HepG2 (cell line): ENCODE results near the gene CSDE1. TPM values are rescaled to one million over a fixed set of nuclear protein-coding genes. Genes with fewer than 3 reads are reported as not detected.
A peak's percentile ranks its signal among the peaks of the same experiment; 100 is the strongest.

Experiments used
- ARHGAP35 ChIP-seq: sonication (generic); formaldehyde crosslinking; IDR thresholded peaks from 2 replicates; pipeline ENCODE4 v1.9.0; 2022; ENCODE audit warnings: mild to moderate bottlenecking, inconsistent platforms, moderate library complexity, missing genetic modification reagents, borderline replicate concordance
- ATRX ChIP-seq: sonication (generic); formaldehyde crosslinking; IDR thresholded peaks from 2 replicates; pipeline ENCODE4 v1.4.0; 2020; ENCODE audit warnings: missing genetic modification reagents, borderline replicate concordance
- BCL3 ChIP-seq: sonication (generic); formaldehyde crosslinking; IDR thresholded peaks from 2 replicates; pipeline ENCODE4 v1.5.1; 2020; ENCODE audit warnings: mild to moderate bottlenecking, missing genetic modification reagents, moderate library complexity
- BORCS8-MEF2B ChIP-seq: sonication (generic); formaldehyde crosslinking; IDR thresholded peaks from 2 replicates; pipeline ENCODE4 v1.8.0; 2022; ENCODE audit warnings: mild to moderate bottlenecking, missing genetic modification reagents
- E2F5 ChIP-seq: sonication (generic); formaldehyde crosslinking; conservative IDR thresholded peaks from 2 replicates; pipeline ENCODE4 v1.4.0; 2020; ENCODE audit warnings: missing genetic modification reagents
- FOXK2 ChIP-seq: fragments of 450-650 bp; IDR thresholded peaks from 2 replicates; pipeline ENCODE4 v1.6.1; 2016
- GTF3A ChIP-seq: sonication (generic); formaldehyde crosslinking; conservative IDR thresholded peaks from 2 replicates; pipeline ENCODE4 v1.4.0; 2020; ENCODE audit warnings: mild to moderate bottlenecking, missing genetic modification reagents
- HIVEP1 ChIP-seq: sonication (generic); formaldehyde crosslinking; IDR thresholded peaks from 2 replicates; pipeline ENCODE4 v1.4.0; 2020; ENCODE audit warnings: mild to moderate bottlenecking, missing genetic modification reagents
- HNRNPLL ChIP-seq: fragments of 200-400 bp; formaldehyde crosslinking; IDR thresholded peaks from 2 replicates; pipeline ENCODE4 v1.6.1; 2017; ENCODE audit warnings: mild to moderate bottlenecking, low read depth, low read length; ENCODE audit not compliant: poor library complexity, severe bottlenecking
- JUN ChIP-seq: sonication (generic); formaldehyde crosslinking; IDR thresholded peaks from 2 replicates; pipeline ENCODE4 v1.4.0; 2020; ENCODE audit warnings: mild to moderate bottlenecking, missing genetic modification reagents
- KLF12 ChIP-seq: sonication (generic); formaldehyde crosslinking; IDR thresholded peaks from 2 replicates; pipeline ENCODE4 v1.4.0; 2020; ENCODE audit warnings: missing genetic modification reagents, borderline replicate concordance
- MTA3 ChIP-seq: sonication (generic); formaldehyde crosslinking; IDR thresholded peaks from 2 replicates; pipeline ENCODE4 v1.4.0; 2020; ENCODE audit warnings: missing genetic modification reagents
- NFE2 ChIP-seq: sonication (generic); formaldehyde crosslinking; IDR thresholded peaks from 2 replicates; pipeline ENCODE4 v1.4.0; 2020; ENCODE audit warnings: missing genetic modification reagents
- NFE2L2 ChIP-seq: fragments of 150-350 bp; IDR thresholded peaks from 2 replicates; pipeline ENCODE4 v1.6.1; 2014; ENCODE audit warnings: low read length
- SCMH1 ChIP-seq: sonication (generic); formaldehyde crosslinking; IDR thresholded peaks from 2 replicates; pipeline ENCODE4 v1.9.0; 2021; ENCODE audit warnings: missing genetic modification reagents, mild to moderate bottlenecking, borderline replicate concordance
- SIN3B ChIP-seq: fragments of 150-350 bp; IDR thresholded peaks from 2 replicates; pipeline ENCODE4 v1.6.1; 2014; ENCODE audit warnings: low read length
- SNAPC2 ChIP-seq: sonication (generic); formaldehyde crosslinking; IDR thresholded peaks from 2 replicates; pipeline ENCODE4 v1.8.1; 2022; ENCODE audit warnings: mild to moderate bottlenecking, missing genetic modification reagents
- TRIM22 ChIP-seq: fragments of 450-650 bp; IDR thresholded peaks from 2 replicates; pipeline ENCODE4 v1.6.1; 2017
- ZC3H13 ChIP-seq: sonication (generic); formaldehyde crosslinking; IDR thresholded peaks from 2 replicates; pipeline ENCODE4 v1.8.1; 2023; ENCODE audit warnings: mild to moderate bottlenecking, missing genetic modification reagents, moderate library complexity
- ZMYM3 ChIP-seq: sonication (generic); formaldehyde crosslinking; IDR thresholded peaks from 2 replicates; pipeline ENCODE4 v1.5.1; 2020; ENCODE audit warnings: mild to moderate bottlenecking, missing genetic modification reagents
- ZNF230 ChIP-seq: sonication (generic); formaldehyde crosslinking; IDR thresholded peaks from 2 replicates; pipeline ENCODE4 v1.4.0; 2020; ENCODE audit warnings: mild to moderate bottlenecking, missing genetic modification reagents
- ZNF251 ChIP-seq: sonication (generic); formaldehyde crosslinking; IDR thresholded peaks from 2 replicates; pipeline ENCODE4 v1.9.0; 2021; ENCODE audit warnings: mild to moderate bottlenecking, missing genetic modification reagents
- ZNF280B ChIP-seq: sonication (generic); formaldehyde crosslinking; IDR thresholded peaks from 2 replicates; pipeline ENCODE4 v1.5.0; 2020; ENCODE audit warnings: missing genetic modification reagents, mild to moderate bottlenecking, borderline replicate concordance
- ZNF414 ChIP-seq: sonication (generic); formaldehyde crosslinking; IDR thresholded peaks from 2 replicates; pipeline ENCODE4 v1.5.0; 2020; ENCODE audit warnings: missing genetic modification reagents
- ZNF761 ChIP-seq: sonication (generic); formaldehyde crosslinking; conservative IDR thresholded peaks from 2 replicates; pipeline ENCODE4 v1.4.0; 2020; ENCODE audit warnings: mild to moderate bottlenecking, missing genetic modification reagents
- ZNF782 ChIP-seq: sonication (generic); formaldehyde crosslinking; IDR thresholded peaks from 2 replicates; pipeline ENCODE4 v1.4.0; 2020; ENCODE audit warnings: missing genetic modification reagents, mild to moderate bottlenecking, borderline replicate concordance
- polyA plus RNA-seq, 8 experiments: library from polyadenylated mRNA; depleted of rRNA in 3 of 8; stranded (reverse) in 7 of 8; unstranded in 1 of 8; fragments of >200 nt; fragmentation: Illumina TruSeq in 4 of 8; extraction: Trizol in 4 of 8; gene quantifications; 2 replicates each; pipeline versions ENCODE4 v1.2.1 to v1.2.3, GENCODE V29; 2011 to 2016; ENCODE audit warnings: low read depth in 4 of 8, missing spikeins in 1 of 8, mixed read lengths in 1 of 8; ENCODE audit not compliant: insufficient read depth in 1 of 8
- total RNA-seq, 5 experiments: library from RNA; depleted of rRNA; stranded (reverse); fragments of >200 nt; fragmentation: Illumina TruSeq; extraction: Trizol; gene quantifications; 2 replicates each; pipeline ENCODE4 v1.2.3, GENCODE V29; 2016; ENCODE audit warnings: low read depth in 1 of 5

Gene CSDE1
- total and polyA plus RNA-seq, 2 of the 13 experiments (the other 11 are each of a cell fraction or from before 2014, with no cell fraction given) = 150 to 313 TPM

- TF ChIP-seq E2F5 (CRISPR knock-in tag) = no peak
- TF ChIP-seq ZNF414 (CRISPR knock-in tag) = no peak
- TF ChIP-seq ATRX = no peak
- no peak for TF ChIP-seq JUN (CRISPR knock-in tag)
- no peak for TF ChIP-seq ZNF782 (CRISPR knock-in tag)
- no peak for TF ChIP-seq SNAPC2
- no peak for TF ChIP-seq HIVEP1
- 0 out of 2 replicates have a peak, but pooled peaks have one; percentile 22 for TF ChIP-seq BCL3 (CRISPR knock-in tag)
- no peak for TF ChIP-seq SCMH1 (CRISPR knock-in tag)
- TF ChIP-seq NFE2L2 = no peak
- TF ChIP-seq NFE2 = no peak
- TF ChIP-seq BORCS8-MEF2B (CRISPR knock-in tag) = 0 out of 2 replicates have a peak, but pooled peaks have one; percentile 23
- TF ChIP-seq ZNF230 = no peak
- TF ChIP-seq GTF3A = no peak
- TF ChIP-seq ZMYM3 (CRISPR knock-in tag) = no peak
- no peak for TF ChIP-seq FOXK2
- no peak for TF ChIP-seq ZC3H13 (CRISPR knock-in tag)
- TF ChIP-seq TRIM22 = no peak
- TF ChIP-seq ZNF251 (CRISPR knock-in tag) = no peak
- no peak for TF ChIP-seq MTA3
- no peak for TF ChIP-seq ZNF280B
- no peak for TF ChIP-seq ZNF761 (CRISPR knock-in tag)
- no peak for TF ChIP-seq KLF12 (CRISPR knock-in tag)
- TF ChIP-seq SIN3B = no peak
- TF ChIP-seq HNRNPLL = peak; percentile 16
- TF ChIP-seq ARHGAP35 (CRISPR knock-in tag) = no peak
Observed at GRCh38 chr1:114670083-114671010, 87.4 kb downstream of the CSDE1 start (continued).
